Amniotic stem cell (primary cell): ENCODE data around the gene LAPTM5.
"Not testable (repeated sequence)": the region's sequence is repeated elsewhere in the genome, so short reads cannot be mapped to it uniquely, and the experiment has no call there.

ENCODE experiments used
- DNase-seq: peaks from one replicate; lab custom pipeline; 2025; lab: John Stamatoyannopoulos, UW

LAPTM5 gene

GRCh38 chr1:30770150-30770549, 12.6 kb upstream of the LAPTM5 start:
- no peak for DNase-seq

GRCh38 chr1:30768830-30769718, 11.5 kb upstream of the LAPTM5 start:
- no peak for DNase-seq

GRCh38 chr1:30768159-30768829, 10.7 kb upstream of the LAPTM5 start:
- DNase-seq, result no peak

- DNase-seq, result not testable (repeated sequence)
Observed at GRCh38 chr1:30766948-30767347, 9.4 kb upstream of the LAPTM5 start.

GRCh38 chr1:30765556-30766434, 8.2 kb upstream of the LAPTM5 start:
- DNase-seq, result no peak

- DNase-seq, result no peak
Observed at GRCh38 chr1:30764939-30765555, 7.5 kb upstream of the LAPTM5 start.

GRCh38 chr1:30764396-30764795, 6.8 kb upstream of the LAPTM5 start:
- no peak for DNase-seq

GRCh38 chr1:30763651-30764248, 6.2 kb upstream of the LAPTM5 start:
- DNase-seq, result no peak

- DNase-seq, result no peak
Observed at GRCh38 chr1:30762930-30763650, 5.5 kb upstream of the LAPTM5 start.

GRCh38 chr1:30762152-30762929, 4.8 kb upstream of the LAPTM5 start:
- no peak for DNase-seq

- no peak for DNase-seq
Observed at GRCh38 chr1:30761381-30762151, 4.0 kb upstream of the LAPTM5 start.

- DNase-seq, result no peak
Observed at GRCh38 chr1:30760596-30761324, 3.2 kb upstream of the LAPTM5 start.

GRCh38 chr1:30759718-30760281, 2.2 kb upstream of the LAPTM5 start:
- no peak for DNase-seq

GRCh38 chr1:30758785-30759380, 1.3 kb upstream of the LAPTM5 start:
- DNase-seq, result no peak

- no peak for DNase-seq
Observed at GRCh38 chr1:30758121-30758688, 631 bp upstream of the LAPTM5 start.

GRCh38 chr1:30756545-30757351, 826 bp downstream of the LAPTM5 start:
- DNase-seq, result peak; percentile 57

GRCh38 chr1:30756206-30756544, 1.4 kb downstream of the LAPTM5 start:
- no peak for DNase-seq
